ENCODE data around the gene PPP1R13B.
A peak's percentile ranks its signal among the peaks of the same experiment; 100 is the strongest.

PPP1R13B gene

DNA sequence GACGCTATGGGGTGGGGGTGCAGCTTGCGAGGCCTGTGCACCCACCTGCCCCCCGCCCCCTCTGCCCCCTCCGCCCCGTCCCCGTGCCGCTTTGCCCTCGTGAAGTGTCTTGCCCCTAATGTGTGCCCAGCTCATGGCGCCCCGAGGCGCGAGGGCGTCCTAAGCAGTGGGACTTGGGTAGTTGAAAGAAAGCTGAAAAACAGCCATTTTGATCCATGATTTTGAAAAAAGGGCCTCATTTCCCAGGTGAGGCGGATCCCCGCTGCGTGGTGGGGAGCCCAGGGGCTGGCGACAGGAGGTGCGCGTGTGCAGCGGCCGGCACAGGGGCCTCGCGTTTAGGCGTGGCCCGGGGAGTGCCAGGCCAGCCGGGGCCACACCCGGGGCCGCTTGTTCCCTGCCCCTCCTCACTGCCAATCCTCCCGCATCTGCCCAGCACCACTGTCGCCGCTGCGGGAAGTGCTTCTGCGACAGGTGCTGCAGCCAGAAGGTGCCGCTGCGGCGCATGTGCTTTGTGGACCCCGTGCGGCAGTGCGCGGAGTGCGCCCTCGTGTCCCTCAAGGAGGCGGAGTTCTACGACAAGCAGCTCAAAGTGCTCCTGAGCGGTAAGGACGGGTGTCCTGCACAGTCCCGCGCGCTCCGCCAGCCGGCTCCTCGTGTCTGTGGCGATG lies 119.9 kb downstream of the PPP1R13B start:
- DNase-seq = no peak

DNA sequence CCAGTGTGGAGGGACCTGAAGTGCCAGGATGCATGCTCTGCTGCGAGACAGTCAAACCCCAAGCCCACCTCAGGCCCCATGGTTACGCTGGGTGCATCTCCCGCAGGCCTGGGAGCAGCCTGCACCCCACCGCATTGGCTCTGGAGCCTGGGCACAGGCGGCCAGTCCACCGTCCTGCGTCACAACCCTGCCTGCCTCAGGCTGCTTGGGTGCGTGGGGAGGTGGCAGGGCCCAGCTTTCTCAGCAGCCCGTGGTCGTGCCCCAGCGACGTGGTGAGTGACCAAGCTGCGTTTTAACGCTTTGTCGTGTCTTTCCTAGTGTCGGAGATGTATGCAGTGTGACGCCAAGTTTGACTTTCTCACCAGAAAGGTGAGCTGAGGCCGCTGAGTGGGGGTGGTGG lies 120.9 kb downstream of the PPP1R13B start:
- no peak for DNase-seq

DNA sequence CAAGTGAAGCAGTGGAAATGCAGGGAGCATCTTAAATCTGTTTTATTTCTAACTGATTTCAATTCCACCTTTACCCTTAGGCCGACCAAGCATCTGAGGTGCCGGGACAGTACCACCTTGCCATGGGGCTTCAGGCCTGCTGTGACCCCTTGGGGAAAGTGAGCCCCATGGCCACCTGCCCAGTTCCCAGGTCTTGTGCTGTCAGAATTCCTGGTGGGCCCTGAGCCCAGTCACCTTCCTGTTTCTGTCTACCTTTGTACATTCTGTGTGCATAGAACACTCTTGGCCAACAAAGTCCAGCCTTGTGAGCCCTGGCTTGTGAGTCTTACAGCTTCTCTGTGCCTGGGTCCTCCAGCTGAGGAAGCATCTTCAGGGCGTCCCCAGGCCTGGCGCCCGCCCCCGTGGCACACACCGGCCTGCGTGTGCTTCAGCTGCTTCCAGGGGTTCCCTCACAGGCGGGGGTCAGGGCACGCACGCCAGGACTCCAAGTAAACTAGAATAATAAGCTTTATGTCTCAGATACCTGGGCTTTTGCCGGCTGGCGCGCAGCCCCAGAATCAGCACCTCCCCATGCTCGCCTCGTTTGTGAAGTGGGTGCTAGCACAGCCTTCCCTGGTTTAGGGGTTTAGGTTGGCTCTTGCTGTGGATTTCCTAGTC lies 121.5 kb downstream of the PPP1R13B start:
- DNase-seq = no peak

DNA sequence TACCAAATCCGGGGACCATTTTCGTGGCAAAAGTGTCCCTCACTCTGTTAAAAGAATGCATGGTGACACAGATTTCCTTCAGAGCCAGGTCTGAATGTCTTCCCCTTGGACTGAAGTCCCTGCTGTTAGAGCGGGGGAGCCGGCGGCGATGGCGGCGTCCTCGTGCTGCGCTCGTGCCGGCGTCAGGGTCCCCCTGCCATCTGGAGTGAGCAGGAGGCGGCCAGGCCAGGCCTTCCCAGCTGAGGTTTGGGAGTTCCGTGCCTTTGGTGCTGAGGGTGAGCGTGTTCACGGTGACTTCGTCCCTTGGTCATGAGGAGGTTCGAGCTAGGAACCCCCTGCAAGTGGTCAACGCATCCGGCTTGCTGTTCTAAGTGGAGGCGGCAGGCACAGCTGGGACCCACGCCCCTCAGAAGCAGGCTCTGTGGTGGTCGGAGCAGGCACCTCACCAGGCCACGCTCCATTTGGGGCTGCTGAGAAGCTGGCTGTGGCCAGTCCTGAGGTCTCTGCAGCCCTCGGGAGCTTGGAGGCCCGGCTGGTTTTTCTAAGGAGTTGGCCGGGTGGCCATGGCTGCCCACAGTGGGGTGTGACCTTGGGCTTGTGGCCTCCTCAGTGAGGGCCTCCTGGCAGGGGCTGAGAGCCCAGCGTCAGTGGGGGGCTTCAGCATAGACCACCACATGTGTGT lies 122.2 kb downstream of the PPP1R13B start:
- DNase-seq = no peak

DNA sequence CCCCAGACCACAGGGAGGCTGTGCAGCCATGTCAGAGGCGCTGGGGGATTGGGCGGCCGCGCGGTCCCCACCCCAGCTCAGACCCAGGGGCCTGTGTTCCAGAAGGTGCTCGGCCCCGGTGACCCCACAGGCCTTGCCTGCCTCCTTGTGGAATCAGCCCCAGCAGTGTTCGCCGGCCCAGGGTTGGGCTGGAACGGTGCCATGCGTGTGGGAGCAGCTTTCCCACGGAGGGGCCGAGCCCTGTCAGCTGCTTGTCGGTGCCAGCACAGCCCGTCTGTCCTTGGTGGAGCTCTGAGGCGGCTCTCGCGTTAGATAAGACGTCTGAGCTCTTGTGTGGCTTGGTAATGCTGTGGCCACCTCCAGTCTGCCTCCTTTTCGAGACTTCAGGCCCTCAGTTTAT lies 123.3 kb downstream of the PPP1R13B start:
- DNase-seq = no peak

DNA sequence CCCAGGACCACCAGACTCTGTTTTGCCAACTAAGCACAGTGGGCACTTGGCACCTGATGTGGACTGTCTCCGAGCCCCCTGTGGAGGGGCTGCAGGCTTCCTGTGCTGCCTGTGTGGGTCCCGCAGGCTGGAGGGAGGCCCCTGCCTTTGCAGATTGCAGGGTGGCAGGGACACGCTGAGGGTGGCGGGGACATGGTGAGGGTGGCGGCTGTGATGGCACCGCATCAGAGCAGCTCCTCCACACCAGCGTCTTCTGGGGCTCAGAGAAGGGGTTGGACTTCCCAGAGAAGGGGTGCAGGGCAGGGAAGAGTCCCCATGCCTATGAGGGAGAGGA lies 123.7 kb downstream of the PPP1R13B start:
- DNase-seq = no peak

DNA sequence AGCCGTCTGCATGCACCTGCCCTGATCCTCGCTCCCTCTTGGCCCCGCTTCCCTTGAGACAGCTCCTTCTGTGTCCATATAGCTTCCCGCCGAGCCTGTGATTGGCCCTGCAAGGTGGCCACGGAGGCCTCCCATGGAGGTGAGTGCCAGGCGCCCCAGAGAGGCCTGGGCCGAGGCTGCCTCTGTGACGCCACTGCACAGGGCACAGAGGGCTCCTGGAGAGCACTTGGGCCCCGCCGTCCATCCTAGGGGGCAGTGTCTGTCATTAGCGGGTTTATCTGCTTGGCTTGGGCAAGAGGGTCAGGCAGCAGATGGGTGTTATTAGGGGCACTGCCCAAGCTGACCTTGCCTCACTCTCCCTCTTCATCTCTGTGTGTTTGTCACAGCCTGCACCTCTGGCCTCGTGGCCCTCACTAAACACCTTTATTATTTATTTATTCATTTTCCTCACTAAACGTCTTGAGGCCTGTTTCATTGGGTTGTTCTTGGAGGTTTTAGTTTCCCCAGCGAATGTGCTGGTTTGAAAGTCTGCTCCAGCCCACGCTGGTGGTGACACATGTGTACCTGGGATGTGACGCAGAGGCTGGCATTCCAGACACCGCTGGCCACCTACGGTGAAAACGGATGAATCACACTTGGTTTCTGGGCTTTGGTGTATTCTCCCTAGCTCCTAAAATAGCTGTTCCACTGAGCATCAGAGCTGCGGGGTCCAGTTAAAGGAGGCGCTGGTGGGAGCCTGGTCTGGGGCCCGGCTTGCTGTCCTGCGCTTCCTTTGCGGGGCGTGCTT lies 125.8 kb downstream of the PPP1R13B start:
- DNase-seq = no peak

DNA sequence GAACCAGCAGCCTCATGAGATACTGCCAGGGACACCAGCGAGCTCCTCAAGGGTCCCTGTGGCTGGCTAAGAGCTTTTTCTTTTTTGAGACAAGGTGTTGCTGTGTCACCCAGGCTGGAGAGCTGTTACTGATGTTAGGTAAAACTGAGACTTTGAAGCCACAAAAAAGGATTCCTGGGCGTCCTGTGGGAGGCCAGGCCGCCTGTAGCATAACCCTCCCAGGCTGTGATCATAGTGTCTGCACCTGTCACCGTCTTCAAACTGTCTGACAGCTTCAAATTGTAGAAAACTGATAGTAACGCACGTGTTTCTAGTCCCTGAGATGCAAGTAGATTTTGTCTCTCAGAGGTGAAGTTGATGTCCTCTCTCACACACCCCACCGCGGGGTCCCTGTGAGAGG lies 127.6 kb downstream of the PPP1R13B start:
- DNase-seq = no peak

DNA sequence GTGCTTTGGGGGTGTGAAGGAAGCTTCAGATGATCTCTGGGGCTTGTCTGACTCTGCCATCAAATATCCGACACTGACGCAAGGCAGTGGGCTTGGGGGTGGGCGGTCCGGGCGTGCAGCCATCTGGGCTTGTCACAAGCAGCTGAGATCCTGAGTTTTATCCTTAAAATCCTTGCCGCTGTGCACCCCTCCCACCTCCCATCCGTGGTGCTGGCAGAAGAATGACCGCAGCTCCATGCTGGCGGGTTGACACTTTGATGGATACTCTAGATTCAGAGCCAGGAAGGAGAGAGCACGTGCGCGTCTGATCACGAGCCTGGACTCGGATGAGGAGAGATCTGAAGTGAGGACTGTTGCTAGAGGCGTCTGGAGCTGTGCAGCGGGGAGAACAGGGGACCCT lies 128.8 kb downstream of the PPP1R13B start:
- DNase-seq = no peak

DNA sequence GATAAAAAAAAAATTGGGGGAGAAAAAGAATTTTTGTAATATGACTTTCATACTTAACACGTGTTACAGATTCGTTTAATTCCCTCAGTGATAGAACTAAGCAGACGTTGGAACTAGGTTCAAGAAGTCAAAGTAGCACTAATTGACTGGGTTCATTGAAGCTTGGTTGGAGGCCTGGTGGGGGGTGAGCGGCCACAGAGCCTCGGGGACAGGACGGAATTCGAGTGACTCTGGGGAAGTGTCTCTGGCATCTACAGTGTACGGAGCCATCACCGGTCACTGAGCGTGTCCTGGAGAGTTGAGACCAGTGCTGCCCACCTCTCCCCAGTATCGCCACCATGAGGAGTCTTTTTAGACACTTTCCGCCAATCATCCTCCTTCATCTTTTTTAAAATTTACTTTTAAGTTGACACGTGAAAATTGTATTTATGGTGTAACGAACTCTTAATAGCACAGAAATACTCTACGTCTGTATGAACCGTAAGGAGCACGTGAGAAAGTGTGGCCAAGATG lies 130.4 kb downstream of the PPP1R13B start:
- no peak for DNase-seq

DNA sequence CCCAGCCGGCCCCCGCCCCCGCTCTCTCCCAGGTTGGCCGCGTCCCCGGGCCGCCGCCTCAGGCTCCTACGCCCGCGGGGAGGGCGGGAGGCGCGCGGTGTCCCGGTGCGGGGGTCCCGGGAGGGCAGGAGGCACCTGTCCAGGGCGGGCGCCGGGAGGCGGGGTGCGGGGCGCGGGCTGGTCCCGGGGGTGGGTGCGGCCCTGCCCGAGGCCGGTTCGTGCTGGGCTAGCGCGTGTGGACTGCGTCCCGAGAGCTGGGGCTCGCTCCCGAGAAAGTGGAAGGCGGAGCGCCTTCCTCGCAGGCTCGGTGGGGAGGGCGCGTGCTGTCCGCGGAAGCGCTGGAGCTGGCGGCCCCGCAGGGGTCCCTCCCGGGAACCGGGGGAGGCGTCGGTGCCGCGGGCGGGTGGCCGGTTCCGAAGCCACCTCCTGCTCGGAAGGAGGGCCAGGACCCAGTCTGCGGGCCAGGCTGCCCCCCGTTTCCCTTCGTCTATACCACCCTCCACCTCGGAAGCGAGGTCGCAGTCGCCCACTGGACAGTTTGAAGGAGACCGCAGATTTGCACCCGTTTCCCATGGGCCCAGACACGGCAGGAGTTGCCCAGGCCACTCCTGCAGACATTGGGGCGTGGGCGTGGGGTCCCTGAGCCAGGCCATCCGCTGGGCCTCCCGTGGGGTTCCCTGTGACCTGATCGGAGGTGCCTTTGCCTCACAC lies 131.1 kb downstream of the PPP1R13B start:
- DNase-seq = no peak

DNA sequence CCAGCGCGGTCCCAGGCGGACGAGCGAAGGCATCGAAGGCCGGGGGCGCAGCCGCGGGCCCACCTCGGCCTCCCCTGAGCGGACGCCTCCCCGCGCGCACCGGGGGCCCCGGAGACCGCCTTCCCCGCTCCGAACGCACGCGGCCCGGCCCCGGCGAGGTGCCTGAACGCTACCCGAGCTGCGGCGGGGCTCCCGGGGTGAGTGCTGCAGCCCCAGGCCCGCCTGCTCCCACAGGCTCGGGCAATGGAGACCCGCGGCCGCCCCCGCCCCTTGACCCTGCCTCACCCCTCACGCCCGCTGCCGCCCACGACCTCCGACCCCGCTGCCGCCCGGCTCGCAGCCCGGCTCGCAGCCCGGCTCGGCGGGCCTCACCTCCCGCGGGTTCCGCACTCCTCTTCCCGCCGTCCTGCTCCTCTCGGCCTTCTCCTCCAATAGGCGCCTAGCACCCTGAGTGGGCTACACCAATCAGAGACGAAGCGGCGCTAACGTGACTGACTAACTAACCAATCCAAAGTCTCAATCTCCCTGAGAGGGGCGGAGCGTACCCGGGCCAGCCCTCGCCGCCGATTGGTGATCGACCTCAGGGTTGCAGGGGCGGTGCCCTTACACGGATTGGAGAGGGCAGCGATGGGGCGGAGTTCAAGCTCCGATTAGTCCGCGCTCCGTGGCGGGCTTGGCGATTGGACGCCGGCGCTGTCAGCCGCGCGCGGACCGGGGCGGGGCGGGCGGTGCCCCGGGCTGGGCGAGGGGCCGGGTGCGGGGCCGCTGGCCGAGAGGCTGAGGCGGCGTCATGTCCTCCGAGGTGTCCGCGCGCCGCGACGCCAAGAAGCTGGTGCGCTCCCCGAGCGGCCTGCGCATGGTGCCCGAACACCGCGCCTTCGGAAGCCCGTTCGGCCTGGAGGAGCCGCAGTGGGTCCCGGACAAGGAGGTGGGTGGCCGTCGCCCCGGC lies 132.0 kb downstream of the PPP1R13B start, which contains the start of the genes XRCC3 and ZFYVE21:
TSS of gene XRCC3 (minus strand) at position 400 of the 949 bp plus-strand sequence. CDS start 4,364 bp downstream, outside the sequence.
TSS of gene ZFYVE21 (plus strand) at position 759 of the 949 bp plus-strand sequence. CDS start at position 791, 32 bp downstream.
- peak; percentile 99 for DNase-seq

DNA sequence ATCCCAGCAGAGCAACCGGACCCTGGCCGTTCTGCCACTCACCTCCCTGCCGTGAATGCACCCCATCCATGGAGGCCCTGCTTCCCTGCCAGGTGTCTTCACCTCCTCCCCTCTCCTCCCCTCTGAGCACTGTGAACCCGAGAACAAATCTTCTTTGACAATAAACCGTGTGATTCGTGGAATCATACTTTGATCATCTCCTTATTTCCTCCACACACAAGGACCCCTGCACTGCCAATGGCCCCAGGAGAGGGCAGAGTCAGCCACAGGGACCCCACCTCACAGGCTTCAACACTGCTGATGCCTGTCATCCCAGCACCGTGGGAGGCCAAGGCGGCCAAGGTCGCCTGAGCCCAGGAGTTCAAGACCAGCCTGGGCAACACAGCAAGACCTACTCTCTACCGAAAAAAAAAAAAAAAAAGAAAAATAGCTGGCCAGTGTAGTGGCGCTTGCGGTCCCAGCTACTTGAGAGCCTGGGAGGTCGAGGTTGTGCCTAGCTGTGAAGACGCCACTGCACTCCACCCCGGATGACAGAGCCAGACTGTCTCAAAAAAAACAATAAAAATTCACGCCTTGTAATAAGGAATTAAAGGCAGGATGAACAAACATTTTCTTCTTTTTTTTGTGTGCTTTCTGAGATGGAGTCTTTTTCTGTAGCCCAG lies 133.2 kb downstream of the PPP1R13B start:
- no peak for DNase-seq

DNA sequence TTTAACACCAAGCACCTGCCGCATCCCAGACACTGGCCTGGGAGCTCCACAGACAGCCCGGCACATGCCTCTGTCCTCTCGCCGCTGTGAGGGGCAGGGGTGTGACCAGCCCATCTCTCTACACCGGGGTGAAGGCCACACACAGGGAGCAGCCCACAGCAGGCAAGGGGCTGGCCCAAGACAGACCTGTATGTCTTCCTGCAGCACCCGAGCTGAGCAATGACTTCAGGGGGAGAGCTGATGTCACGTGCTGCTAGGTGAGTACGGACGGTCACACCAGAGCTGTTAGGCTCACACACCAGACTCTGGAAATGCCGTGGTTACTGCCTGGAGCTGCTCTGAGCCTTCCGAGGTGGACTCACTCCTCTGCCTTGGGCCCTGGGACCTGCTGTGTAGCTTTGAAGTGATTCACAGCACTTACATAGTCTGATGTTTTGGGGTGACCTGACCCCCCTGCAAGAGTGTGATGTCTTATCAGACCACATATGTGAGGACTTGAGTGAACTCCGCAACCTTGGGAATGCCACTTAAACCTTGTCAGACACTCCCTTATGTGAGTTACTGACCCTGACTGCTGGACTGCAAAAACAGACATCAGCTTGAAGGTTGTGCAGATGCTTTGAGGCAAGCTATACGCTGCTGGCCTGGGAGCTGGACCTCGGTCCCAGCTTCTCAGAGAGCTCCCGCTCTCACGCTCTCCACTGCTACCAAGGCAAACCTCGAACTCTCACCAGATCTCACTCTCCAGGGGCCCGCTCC lies 133.9 kb downstream of the PPP1R13B start:
- no peak for DNase-seq

DNA sequence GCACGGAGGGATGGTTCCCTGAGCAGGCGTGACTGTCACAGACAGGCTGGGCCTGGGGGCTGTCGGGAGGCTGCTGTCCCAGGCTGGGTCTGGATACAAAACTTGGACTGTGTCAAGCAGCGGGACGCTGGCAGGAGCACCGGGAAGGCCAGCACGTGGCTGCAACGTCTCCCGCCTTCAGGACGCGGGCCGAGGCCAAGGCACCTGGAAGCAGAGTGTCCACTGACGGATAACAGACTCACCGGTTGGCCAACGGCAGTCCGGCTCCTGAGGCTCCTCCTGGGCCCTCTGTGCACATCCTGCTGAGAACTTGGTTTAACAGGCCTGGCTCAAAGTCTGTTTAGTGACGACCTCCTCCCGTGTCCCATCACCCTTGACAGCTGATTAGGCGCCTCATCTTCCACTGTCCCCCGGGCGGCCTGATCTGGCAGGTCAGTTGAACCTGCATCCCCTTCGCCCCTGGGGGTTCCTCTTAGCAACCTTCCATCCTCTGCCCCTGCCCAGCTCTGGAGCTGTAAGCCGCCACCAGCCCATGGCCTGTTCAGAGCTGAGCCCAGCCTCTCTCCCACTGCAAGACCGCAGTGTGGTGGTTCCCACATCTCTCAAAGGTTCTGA lies 134.6 kb downstream of the PPP1R13B start:
- no peak for DNase-seq

DNA sequence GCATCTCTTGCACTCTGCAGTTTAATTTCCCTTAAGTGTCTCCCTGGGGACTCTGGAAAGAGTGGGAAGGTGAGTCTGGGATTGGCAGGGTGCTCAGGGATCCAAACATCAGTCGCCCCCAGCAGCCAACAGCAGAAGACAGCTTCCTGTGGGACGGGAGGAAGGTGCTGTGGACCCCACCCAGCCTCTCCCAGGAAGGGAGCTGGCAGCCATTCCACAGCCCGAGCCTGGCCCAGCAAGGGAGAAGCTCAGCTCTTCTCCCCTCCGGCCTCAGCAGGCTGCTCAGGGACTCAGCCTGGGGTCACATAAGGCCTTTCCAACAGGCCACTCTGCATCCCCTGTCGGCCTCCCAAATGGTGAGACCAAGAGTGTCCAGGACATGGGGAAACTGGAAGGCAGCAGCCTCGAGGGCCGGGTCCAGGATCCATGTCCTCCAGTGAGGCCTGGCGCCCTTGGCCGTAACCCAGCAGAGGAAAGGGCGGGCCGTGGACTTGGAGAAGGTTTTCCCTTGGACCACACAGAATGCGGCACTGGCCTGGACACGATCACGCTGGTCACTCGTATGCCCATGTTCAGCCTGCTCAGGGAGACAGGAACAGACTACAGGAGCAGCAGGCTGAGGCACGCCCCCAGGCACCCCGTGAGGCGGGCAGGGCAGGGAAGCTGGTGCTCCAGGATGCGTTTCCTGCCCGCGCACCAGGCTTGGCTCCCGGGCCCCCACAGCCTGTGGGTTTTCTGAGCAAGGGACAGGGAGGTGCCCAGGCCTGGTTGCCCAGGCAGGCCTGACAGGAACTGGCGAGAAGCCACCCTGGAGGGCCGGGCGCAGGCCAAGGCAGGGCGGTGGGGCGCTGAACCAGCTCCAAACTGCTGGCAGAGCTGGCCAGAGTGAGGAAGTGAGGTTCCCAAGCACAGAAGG lies 135.6 kb downstream of the PPP1R13B start:
- no peak for DNase-seq

DNA sequence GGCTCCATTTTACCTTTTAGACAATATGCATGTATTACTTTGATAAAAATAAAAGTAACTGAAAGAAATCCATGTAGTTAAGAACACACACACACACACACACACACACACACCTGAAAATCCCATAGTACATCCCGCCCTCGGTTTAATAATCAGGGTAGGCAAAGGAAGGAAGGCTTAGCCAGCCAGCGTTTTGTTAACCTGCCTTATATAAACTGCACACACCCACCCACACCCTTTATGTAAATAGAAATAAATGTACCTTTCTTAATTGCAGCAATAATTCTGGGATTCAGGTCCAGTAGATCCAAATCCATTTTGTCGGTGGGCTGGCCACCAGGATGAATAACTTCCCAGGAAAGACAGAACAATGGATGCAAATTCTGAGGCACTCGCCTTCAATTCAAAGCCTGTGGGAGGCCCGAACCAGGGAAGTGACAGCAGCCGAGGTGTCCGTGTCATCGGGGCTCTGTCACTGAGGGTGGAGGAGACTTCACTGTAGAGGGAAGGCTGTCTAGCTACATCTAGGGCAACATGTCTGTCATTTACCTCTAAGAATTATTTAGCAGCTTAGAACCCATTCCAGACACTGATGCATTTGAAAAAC lies 136.5 kb downstream of the PPP1R13B start:
- no peak for DNase-seq

DNA sequence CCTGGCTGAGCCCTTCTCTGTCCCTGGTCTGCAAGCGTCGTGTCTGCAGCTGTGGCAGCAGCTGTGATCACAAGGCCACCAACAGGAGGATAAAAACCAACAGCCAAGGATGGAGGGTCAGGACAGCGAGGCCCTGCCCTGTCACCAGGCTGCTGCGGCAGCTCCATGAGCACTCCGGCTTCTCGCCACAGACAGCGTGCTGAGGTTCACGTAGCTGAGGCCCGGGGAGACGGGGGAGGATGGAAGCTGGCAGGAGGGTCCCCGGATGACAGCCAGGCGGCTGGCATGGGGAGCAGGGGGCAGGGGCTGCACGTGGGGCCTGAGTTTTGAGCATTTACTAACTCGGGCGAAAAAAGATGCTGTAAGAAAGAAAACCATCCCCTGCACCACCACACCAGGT lies 137.6 kb downstream of the PPP1R13B start:
- no peak for DNase-seq
